DMS 273 (cell line): ENCODE data around the gene TLE1.
"Not testable (repeated sequence)": the region's sequence is repeated elsewhere in the genome, so short reads cannot be mapped to it uniquely, and the experiment has no call there.

Experiments
- DNase-seq: peaks from one replicate; lab custom pipeline; 2025; ENCODE audit not compliant: unreplicated experiment; lab: John Stamatoyannopoulos, UW

TLE1 gene

GRCh38 chr9:81601639-81602623 lies 87.4 kb downstream of the TLE1 start:
- no peak for DNase-seq

- no peak for DNase-seq
These were observed 88.7 kb downstream of the TLE1 start for GRCh38 chr9:81600631-81601030.

GRCh38 chr9:81599837-81600236 lies 89.5 kb downstream of the TLE1 start:
- DNase-seq = no peak

GRCh38 chr9:81598811-81599210 lies 90.5 kb downstream of the TLE1 start:
- DNase-seq = no peak

GRCh38 chr9:81598123-81598497 lies 91.2 kb downstream of the TLE1 start:
- DNase-seq = no peak

- no peak for DNase-seq
These were observed 91.8 kb downstream of the TLE1 start for GRCh38 chr9:81597419-81598122.

- no peak for DNase-seq
These were observed 92.5 kb downstream of the TLE1 start for GRCh38 chr9:81596679-81597418.

- peak; percentile 18 for DNase-seq
These were observed 93.3 kb downstream of the TLE1 start for GRCh38 chr9:81595887-81596543.

- DNase-seq = not testable (repeated sequence)
These were observed 94.1 kb downstream of the TLE1 start for GRCh38 chr9:81595293-81595692.

- no peak for DNase-seq
These were observed 94.9 kb downstream of the TLE1 start for GRCh38 chr9:81594415-81594814.

- no peak for DNase-seq
These were observed 96.5 kb downstream of the TLE1 start for GRCh38 chr9:81592887-81593266.

GRCh38 chr9:81591791-81592190 lies 97.6 kb downstream of the TLE1 start:
- no peak for DNase-seq

GRCh38 chr9:81590688-81591087 lies 98.7 kb downstream of the TLE1 start:
- DNase-seq = no peak

- DNase-seq = no peak
These were observed 99.5 kb downstream of the TLE1 start for GRCh38 chr9:81589819-81590218.

GRCh38 chr9:81589392-81589791 lies 100.0 kb downstream of the TLE1 start:
- DNase-seq = no peak

GRCh38 chr9:81588148-81588871 lies 101.0 kb downstream of the TLE1 start:
- no peak for DNase-seq

- no peak for DNase-seq
These were observed 102.6 kb downstream of the TLE1 start for GRCh38 chr9:81586786-81587185.

GRCh38 chr9:81585191-81585763 lies 104.1 kb downstream of the TLE1 start:
- no peak for DNase-seq

- DNase-seq = no peak
These were observed 105.2 kb downstream of the TLE1 start for GRCh38 chr9:81584099-81584498.

- DNase-seq = no peak
These were observed 107.4 kb downstream of the TLE1 start for GRCh38 chr9:81581986-81582385.
